Body of pancreas (tissue), 4 donors: Measurements from ENCODE around the gene GATA5.

Source experiments
- CTCF ChIP-seq, 7 experiments: fragments of 450-650 bp in 4 of 7; fragments of 200-600 bp in 3 of 7; sonication (generic) in 3 of 7; IDR thresholded peaks; one replicate each; pipeline ENCODE4 v1.5.1; 2016 to 2019; ENCODE audit warnings: antibody characterized with exemption in 7 of 7
- POLR2A ChIP-seq, 3 donors: fragments of 450-650 bp; IDR thresholded peaks; one replicate each; pipeline ENCODE4 v1.6.1; 2016; ENCODE audit warnings: antibody characterized with exemption in 3 of 3, mild to moderate bottlenecking in 2 of 3

GRCh38 chr20:62502496-62503095, 26.8 kb upstream of the GATA5 start:
- no peak for TF ChIP-seq CTCF (IDR thresholded peaks at IDR 0.05)
- no peak for TF ChIP-seq POLR2A (IDR thresholded peaks at IDR 0.05)
